Effector memory CD4-positive, alpha-beta T cell (primary cell): ENCODE data around the gene ZNF655.
"Not testable (repeated sequence)": the region's sequence is repeated elsewhere in the genome, so short reads cannot be mapped to it uniquely, and the experiment has no call there.

Experiments
- DNase-seq, 3 donors: peaks; one replicate each; pipeline ENCODE4 v3.0.0-alpha.2; 2020
- H3K27ac ChIP-seq: 2 replicates; pipeline ENCODE4 v1.7.0; 2013; ENCODE audit warnings: mild to moderate bottlenecking, low read length, moderate library complexity; ENCODE audit not compliant: insufficient read depth, poor library complexity, severe bottlenecking
- H3K27me3 ChIP-seq: replicated peaks from 2 replicates; pipeline ENCODE4 v1.7.0; 2013; ENCODE audit warnings: mild to moderate bottlenecking, low read length; ENCODE audit not compliant: insufficient read depth, control insufficient read depth, poor library complexity, severe bottlenecking
- H3K36me3 ChIP-seq: 2 replicates; pipeline ENCODE4 v1.7.0; 2013; ENCODE audit warnings: mild to moderate bottlenecking, low read length, moderate library complexity; ENCODE audit not compliant: control insufficient read depth, insufficient read depth
- H3K4me1 ChIP-seq: 2 replicates; pipeline ENCODE4 v1.7.0; 2013; ENCODE audit warnings: low read length, mild to moderate bottlenecking; ENCODE audit not compliant: control insufficient read depth, insufficient read depth, poor library complexity, severe bottlenecking
- H3K4me3 ChIP-seq: 2 replicates; pipeline ENCODE4 v1.7.0; 2013; ENCODE audit warnings: low read length, low read depth, mild to moderate bottlenecking; ENCODE audit not compliant: insufficient read depth, poor library complexity, severe bottlenecking
- H3K9me3 ChIP-seq: 2 replicates; pipeline ENCODE4 v1.7.0; 2013; ENCODE audit warnings: mild to moderate bottlenecking, low read length, moderate library complexity; ENCODE audit not compliant: control insufficient read depth

The ZNF655 gene

DNA sequence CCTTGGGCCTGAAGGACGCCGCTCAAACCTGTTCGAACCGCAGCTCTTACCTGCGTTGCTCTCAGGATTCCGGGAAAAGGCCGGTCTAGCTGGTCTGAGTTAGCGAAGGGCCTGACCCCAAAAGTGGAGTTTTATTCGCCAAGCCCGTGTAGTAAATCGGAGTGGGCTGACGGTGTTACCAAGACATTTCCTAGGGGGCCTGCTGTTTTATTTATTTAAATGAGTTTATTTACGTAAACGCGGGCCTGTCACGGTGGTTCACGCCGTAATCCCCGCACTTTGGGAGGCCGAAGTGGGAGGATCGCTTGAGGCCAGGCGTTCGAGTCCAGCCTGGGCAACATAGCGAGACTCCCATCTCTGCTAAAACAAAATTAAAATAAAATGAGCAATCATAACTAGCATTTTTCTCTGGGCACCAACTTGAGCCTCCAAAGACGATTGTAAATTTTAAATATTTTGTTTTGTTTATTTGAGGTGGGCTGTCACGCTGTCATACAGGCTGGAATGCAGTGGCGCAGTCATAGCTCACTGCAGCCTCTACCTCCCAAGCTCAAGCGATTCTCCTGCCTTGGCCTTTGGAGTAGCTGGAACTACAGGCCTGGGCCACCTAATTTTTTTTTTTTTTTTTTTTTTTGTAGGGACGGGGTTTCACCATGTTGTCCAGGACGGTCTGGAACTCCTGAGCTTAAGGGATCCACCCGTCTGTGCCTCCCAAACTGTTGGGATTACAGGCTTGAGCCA lies 903 bp downstream of the ZNF655 start:
- Histone ChIP-seq H3K36me3 (peaks cover 54% of the 10 kb centered on the region), H3K4me1 (peaks cover 17% of the 10 kb centered on the region), H3K4me3 (peak overlapping the region; percentile 82), H3K27me3 (no peaks in the 10 kb centered on the region), H3K9me3 (no peaks in the 10 kb centered on the region), H3K27ac (peak overlapping the region; percentile 96)
- no peak for DNase-seq

DNA sequence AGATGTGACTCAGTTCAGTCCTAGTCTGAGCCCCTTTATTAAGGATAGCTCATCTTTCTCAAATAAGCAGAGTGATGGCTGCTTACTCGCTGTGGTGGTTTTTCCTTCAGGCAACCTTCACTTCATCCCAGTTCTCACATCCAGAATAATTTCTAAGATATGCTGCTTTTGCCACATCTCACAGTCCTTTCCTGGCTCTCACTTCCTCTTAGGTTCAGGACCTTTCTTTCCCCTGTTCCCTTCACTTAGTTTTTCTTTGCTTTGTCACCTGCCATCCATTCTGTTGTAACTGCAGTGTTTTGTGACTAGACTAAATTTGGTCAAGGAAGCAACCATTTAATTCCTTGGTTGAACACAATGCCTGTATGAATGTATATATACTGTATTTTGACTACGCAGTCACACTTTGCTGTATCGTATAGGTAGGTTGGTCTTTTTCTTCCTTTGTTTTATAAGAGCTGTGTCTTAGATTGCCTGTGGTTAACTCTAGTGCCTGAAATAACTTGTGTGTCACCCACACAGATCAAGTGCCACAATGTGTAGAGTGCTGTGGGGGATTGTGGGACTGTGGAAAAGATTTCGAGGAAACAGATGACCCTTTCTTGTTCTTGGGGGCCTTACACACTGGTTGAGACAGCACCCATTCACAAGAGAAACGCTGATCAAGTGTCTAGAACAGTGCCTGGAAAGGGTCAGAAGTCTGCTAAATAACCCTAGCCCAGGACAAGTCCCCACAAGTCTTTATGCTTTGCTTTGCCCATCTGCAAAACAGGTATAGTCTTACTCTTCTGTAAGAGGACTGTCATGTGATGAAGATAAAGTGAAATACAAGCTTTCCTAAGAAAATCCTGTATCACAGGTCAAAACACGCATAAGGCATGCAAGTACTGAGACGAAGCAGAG lies 2.6 kb downstream of the ZNF655 start:
- no peaks in the 10 kb centered on the region for H3K9me3 ChIP-seq
- H3K27me3 ChIP-seq, result no peaks in the 10 kb centered on the region
- H3K4me3 ChIP-seq, result no peak overlapping the region
- no peak overlapping the region for H3K27ac ChIP-seq
- DNase-seq, result no peak
- H3K36me3 ChIP-seq, result peaks cover 57% of the 10 kb centered on the region
- peaks cover 13% of the 10 kb centered on the region for H3K4me1 ChIP-seq

DNA sequence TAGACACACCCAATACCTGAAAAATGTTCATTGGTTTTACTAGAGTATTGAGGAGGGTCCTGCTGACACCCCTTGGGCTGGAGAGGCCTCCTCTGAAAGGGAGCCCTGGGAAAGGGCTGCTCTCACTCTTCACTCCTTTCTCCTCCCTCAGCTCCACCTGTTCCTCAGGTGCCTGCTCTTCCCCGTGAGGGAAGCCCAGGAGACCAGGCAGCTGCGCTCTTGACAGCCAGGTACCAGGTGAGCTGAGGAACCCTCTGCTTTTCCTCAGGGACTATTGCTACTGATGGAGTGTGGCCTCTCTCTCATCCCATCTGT lies 3.3 kb downstream of the ZNF655 start:
- Histone ChIP-seq H3K36me3 (peaks cover 59% of the 10 kb centered on the region), H3K9me3 (no peaks in the 10 kb centered on the region), H3K4me1 (peaks cover 13% of the 10 kb centered on the region), H3K4me3 (no peak overlapping the region), H3K27me3 (no peaks in the 10 kb centered on the region), H3K27ac (no peak overlapping the region)
- no peak for DNase-seq

- no peaks in the 10 kb centered on the region for H3K9me3 ChIP-seq
- H3K36me3 ChIP-seq, result peaks cover 59% of the 10 kb centered on the region
- no peaks in the 10 kb centered on the region for H3K27me3 ChIP-seq
- H3K4me1 ChIP-seq, result peaks cover 9% of the 10 kb centered on the region
- H3K4me3 ChIP-seq, result no peak overlapping the region
- H3K27ac ChIP-seq, result no peak overlapping the region
- no peak for DNase-seq
Observed at GRCh38 chr7:99562114-99562784, 3.8 kb downstream of the ZNF655 start.

- H3K36me3 ChIP-seq, result peaks cover 59% of the 10 kb centered on the region
- no peak for DNase-seq
- no peaks in the 10 kb centered on the region for H3K9me3 ChIP-seq
- no peak overlapping the region for H3K27ac ChIP-seq
- no peaks in the 10 kb centered on the region for H3K27me3 ChIP-seq
- H3K4me3 ChIP-seq, result no peak overlapping the region
- peaks cover 3% of the 10 kb centered on the region for H3K4me1 ChIP-seq
Observed at GRCh38 chr7:99562832-99563231, 4.4 kb downstream of the ZNF655 start.

- Histone ChIP-seq H3K9me3 (no peaks in the 10 kb centered on the region), H3K4me1 (peaks cover 3% of the 10 kb centered on the region), H3K27me3 (no peaks in the 10 kb centered on the region), H3K4me3 (no peak overlapping the region), H3K36me3 (peaks cover 60% of the 10 kb centered on the region), H3K27ac (no peak overlapping the region)
- DNase-seq, result no peak
Observed at GRCh38 chr7:99563650-99564049, 5.2 kb downstream of the ZNF655 start.

DNA sequence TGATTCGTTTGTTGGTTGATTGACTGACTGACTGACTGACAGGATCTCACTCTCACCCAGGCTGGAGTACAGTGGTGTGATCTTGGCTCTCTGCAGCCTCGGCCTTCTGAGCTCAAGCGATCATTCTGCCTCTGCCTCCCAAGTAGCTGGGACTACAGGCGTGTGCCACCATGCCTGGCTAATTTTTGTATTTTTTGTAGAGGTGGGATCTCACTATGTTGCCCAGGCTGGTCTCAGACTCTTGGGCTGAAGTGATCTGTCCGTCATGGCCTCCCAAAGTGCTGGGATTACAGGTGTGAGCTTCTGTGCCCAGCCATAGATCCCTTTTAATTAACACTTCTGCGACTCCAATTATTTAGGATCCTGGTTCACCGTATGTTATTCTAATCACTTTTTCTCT lies 10.3 kb downstream of the ZNF655 start:
- not testable (repeated sequence) for H3K27me3 ChIP-seq, DNase-seq, H3K4me1 ChIP-seq, H3K9me3 ChIP-seq, H3K27ac ChIP-seq, H3K4me3 ChIP-seq
- peaks cover 42% of the 10 kb centered on the region for H3K36me3 ChIP-seq

DNA sequence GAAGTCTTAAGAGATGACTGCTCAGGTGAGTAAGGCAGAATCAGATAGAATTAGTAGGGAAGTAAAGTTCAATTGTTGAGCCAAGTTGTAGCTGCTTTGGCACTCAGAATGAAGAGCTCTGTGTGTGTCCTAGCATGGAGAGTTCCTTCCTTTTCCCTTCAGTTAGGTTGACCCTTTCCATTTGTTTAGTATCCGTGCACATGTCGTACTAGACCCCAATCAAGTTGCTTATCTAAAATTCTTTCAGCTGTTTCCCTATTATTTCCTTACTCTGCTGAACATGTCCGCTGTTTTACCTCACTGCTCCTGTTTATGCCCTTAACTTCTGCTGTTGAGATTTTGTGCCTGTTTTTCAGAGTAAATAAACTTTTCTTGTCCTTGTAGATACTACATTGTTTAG lies 13.3 kb downstream of the ZNF655 start:
- Histone ChIP-seq H3K4me3 (no peak overlapping the region), H3K27ac (no peak overlapping the region), H3K27me3 (no peaks in the 10 kb centered on the region), H3K4me1 (no peaks in the 10 kb centered on the region), H3K36me3 (peaks cover 18% of the 10 kb centered on the region), H3K9me3 (no peaks in the 10 kb centered on the region)
- DNase-seq, result no peak

GRCh38 chr7:99573257-99573656 lies 14.8 kb downstream of the ZNF655 start:
- H3K4me3 ChIP-seq, result no peak overlapping the region
- peaks cover 18% of the 10 kb centered on the region for H3K36me3 ChIP-seq
- no peaks in the 10 kb centered on the region for H3K9me3 ChIP-seq
- H3K27ac ChIP-seq, result no peak overlapping the region
- no peaks in the 10 kb centered on the region for H3K27me3 ChIP-seq
- H3K4me1 ChIP-seq, result no peaks in the 10 kb centered on the region
- no peak for DNase-seq

DNA sequence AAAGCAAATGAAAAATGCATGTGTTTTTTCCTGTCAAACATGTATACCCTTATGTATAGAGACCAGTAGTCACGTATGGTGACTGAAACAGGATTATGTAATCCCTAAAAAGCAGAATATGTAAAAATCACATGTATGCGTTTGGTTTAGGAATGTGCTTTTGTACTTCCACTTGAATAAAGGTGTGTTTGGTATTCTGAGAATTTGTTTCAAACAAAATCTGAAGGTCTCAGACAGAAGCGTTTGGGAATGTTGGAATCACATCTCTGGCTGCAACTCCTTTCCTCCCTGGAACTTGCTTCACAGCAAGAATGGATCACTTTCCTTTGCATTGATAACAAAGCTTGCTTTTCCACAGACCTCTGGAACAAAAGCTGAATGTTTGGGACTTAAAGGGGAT lies 17.8 kb downstream of the ZNF655 start:
- Histone ChIP-seq H3K4me3 (no peak overlapping the region), H3K9me3 (no peaks in the 10 kb centered on the region), H3K36me3 (peaks cover 13% of the 10 kb centered on the region)

More for the DNA sequence above, 17.8 kb downstream of the ZNF655 start:
- Histone ChIP-seq H3K4me1 (peaks cover 11% of the 10 kb centered on the region), H3K27ac (no peak overlapping the region), H3K27me3 (no peaks in the 10 kb centered on the region)
- DNase-seq, result no peak
